Activated CD8-positive, alpha-beta T cell treated with anti-CD3 and anti-CD28 coated beads for 36 hours (primary cell): Measurements from ENCODE around the gene PDE6C. TPM values are rescaled to one million over a fixed set of nuclear protein-coding genes. Genes with fewer than 3 reads are reported as not detected.

Experiments
- ATAC-seq: fragments of 200-7000 bp; cut with Tn5 transposase; one replicate; pipeline ENCODE4 v1.10.0; 2021; ENCODE audit warnings: mild to moderate bottlenecking, moderate library complexity
- CTCF ChIA-PET: fragments of 350-600 bp; sonication (Branson Sonifier 250); formaldehyde crosslinking; loops from one replicate; lab custom pipeline; 2021; ENCODE audit warnings: antibody characterized with exemption; lab: Charles Lee
- POLR2A ChIA-PET: fragments of 350-600 bp; sonication (Branson Sonifier 250); formaldehyde crosslinking; loops from one replicate; lab custom pipeline; 2021; ENCODE audit warnings: antibody characterized with exemption; lab: Charles Lee
- DNase-seq: peaks from one replicate; pipeline ENCODE4 v3.0.0-alpha.2; 2020
- H3K27ac Mint-ChIP-seq: one replicate; pipeline ENCODE4 v1.8.0; 2021; ENCODE audit warnings: mild to moderate bottlenecking, mixed read lengths
- H3K27me3 Mint-ChIP-seq: one replicate; pipeline ENCODE4 v1.8.0; 2021; ENCODE audit warnings: mixed read lengths
- H3K36me3 Mint-ChIP-seq: one replicate; pipeline ENCODE4 v1.8.0; 2021; ENCODE audit warnings: low read depth, mixed read lengths
- H3K4me1 Mint-ChIP-seq: one replicate; pipeline ENCODE4 v1.8.0; 2021; ENCODE audit warnings: low read depth, mixed read lengths
- H3K4me3 Mint-ChIP-seq: one replicate; pipeline ENCODE4 v1.8.0; 2021; ENCODE audit warnings: mild to moderate bottlenecking, moderate library complexity, mixed read lengths
- H3K9me3 Mint-ChIP-seq: one replicate; pipeline ENCODE4 v1.8.0; 2021; ENCODE audit warnings: mixed read lengths
- intact Hi-C: fragments of 100-400 bp; cut with micrococcal nuclease; formaldehyde crosslinking; loops from one replicate; pipeline ENCODE4 v1.10.0; 2022
- total RNA-seq, 2 experiments: library from RNA; stranded (reverse); gene quantifications; one replicate each; pipeline ENCODE4 v1.2.3, GENCODE V29; 2021
- TF ChIP-seq, protein P1 (sequence below): fragments of 200-600 bp; IDR thresholded peaks from one replicate; pipeline ENCODE4 v1.8.0; 2022; ENCODE audit warnings: antibody characterized with exemption, mild to moderate bottlenecking

Gene PDE6C
- total RNA-seq, 2 experiments from 2014 or later, result not detected

DNA sequence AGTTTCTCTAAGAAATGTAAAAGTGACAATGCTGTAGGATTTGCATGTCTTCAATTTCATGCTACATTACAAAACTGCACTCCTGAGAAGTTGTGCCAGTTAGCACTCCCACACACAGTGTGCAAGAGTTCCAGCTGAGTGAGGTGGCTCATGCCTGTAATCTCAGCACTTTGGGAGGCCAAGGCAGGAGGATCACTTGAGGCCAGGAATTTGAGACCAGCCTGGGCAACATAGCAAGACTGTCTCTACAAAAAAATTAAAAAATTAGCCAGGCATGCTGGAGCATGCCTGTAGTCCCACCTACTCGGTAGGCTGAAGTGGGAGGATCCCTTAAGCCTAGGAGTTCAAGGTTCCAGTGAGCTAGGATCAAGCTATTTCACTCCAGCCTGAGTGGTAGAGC is 45.4 kb downstream of the PDE6C start:
- no peaks in the 10 kb centered on the region for H3K36me3 Mint-ChIP-seq
- ATAC-seq (no peak), DNase-seq (no peak)
- CTCF ChIA-PET, result no interaction called here
- H3K4me1 Mint-ChIP-seq, result no peaks in the 10 kb centered on the region
- no peaks in the 10 kb centered on the region for H3K27me3 Mint-ChIP-seq
- no peak overlapping the region for H3K27ac Mint-ChIP-seq
- POLR2A ChIA-PET, result no interaction called here
- no peak overlapping the region for H3K4me3 Mint-ChIP-seq
- H3K9me3 Mint-ChIP-seq, result no peaks in the 10 kb centered on the region
- TF ChIP-seq, protein P1, sequence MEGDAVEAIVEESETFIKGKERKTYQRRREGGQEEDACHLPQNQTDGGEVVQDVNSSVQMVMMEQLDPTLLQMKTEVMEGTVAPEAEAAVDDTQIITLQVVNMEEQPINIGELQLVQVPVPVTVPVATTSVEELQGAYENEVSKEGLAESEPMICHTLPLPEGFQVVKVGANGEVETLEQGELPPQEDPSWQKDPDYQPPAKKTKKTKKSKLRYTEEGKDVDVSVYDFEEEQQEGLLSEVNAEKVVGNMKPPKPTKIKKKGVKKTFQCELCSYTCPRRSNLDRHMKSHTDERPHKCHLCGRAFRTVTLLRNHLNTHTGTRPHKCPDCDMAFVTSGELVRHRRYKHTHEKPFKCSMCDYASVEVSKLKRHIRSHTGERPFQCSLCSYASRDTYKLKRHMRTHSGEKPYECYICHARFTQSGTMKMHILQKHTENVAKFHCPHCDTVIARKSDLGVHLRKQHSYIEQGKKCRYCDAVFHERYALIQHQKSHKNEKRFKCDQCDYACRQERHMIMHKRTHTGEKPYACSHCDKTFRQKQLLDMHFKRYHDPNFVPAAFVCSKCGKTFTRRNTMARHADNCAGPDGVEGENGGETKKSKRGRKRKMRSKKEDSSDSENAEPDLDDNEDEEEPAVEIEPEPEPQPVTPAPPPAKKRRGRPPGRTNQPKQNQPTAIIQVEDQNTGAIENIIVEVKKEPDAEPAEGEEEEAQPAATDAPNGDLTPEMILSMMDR, result no peak
- intact Hi-C loops, result no loop called here

DNA sequence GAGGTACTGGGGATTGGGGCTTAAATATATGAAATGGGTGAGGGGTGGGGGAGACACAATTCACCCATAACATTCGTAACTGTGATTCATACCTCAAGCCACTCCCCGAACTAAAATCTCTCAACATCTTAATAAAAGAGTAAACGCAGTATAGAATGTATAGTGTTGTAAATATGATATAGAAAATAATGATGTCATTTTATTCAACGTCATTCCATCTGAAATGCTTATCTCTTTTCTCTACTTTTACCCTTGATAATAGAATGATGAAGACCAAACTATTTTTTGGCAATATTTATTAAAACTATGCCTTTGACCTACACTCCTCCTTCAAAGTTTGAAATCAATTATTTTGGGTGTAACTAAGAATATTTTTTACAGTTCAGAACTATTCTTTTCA is 53.7 kb downstream of the PDE6C start:
- peaks cover 1% of the 10 kb centered on the region for H3K36me3 Mint-ChIP-seq
- CTCF ChIA-PET, result no interaction called here

DNA sequence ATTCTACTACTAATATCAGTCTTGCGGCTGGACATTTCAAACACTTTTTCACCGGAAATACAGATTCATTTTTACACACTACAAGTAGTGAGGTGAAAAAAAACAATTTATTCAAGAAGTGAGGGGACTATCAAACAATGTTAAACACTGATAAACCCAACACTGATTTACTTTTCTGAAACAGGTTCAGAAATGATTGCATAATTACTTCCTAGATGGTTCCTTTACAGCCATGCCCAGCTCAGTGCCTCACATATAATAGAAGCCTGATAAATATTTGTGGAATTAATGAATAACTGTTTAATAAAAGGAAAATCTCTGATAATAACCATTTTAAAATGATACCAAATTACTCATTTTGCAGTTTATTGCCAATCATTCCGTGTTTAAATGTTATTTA is 55.5 kb downstream of the PDE6C start:
- CTCF ChIA-PET, result no interaction called here
- no peak overlapping the region for H3K27ac Mint-ChIP-seq
- H3K9me3 Mint-ChIP-seq, result no peaks in the 10 kb centered on the region
- no peak overlapping the region for H3K4me3 Mint-ChIP-seq
- H3K4me1 Mint-ChIP-seq, result no peaks in the 10 kb centered on the region
- DNase-seq, result no peak
- no peak for ATAC-seq
- TF ChIP-seq, protein P1, result no peak
- H3K27me3 Mint-ChIP-seq, result no peaks in the 10 kb centered on the region
- peaks cover 1% of the 10 kb centered on the region for H3K36me3 Mint-ChIP-seq
- intact Hi-C loops, result no loop called here
- POLR2A ChIA-PET, result no interaction called here

More for the DNA sequence above, 53.7 kb downstream of the PDE6C start:
- intact Hi-C loops, result no loop called here
- TF ChIP-seq, protein P1, result no peak
- no peak for DNase-seq
- Mint-ChIP-seq H3K4me1 (no peaks in the 10 kb centered on the region), H3K27ac (no peak overlapping the region), H3K9me3 (no peaks in the 10 kb centered on the region), H3K4me3 (no peak overlapping the region), H3K27me3 (no peaks in the 10 kb centered on the region)
- ATAC-seq, result no peak
- POLR2A ChIA-PET, result no interaction called here

DNA sequence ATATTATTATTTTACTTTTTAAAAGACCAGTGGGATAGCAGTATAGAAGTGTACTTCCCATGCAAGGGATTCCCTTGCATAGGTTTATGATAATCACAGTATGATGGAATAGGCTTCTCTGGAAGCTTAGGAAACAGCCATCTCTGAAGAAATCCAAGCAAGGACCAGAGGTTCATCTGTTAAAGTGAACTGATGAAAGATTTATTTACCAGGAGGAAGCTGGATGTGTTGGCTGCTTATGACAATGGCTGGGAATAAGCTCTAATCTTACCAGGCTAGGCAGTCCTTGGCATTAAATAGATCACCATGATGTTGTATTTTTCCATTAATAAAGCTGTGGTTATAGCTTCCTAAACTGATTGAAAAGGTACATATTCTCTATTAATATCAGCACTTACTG is 58.0 kb downstream of the PDE6C start:
- Mint-ChIP-seq H3K4me3 (no peak overlapping the region), H3K9me3 (no peaks in the 10 kb centered on the region), H3K4me1 (no peaks in the 10 kb centered on the region), H3K27ac (no peak overlapping the region), H3K27me3 (no peaks in the 10 kb centered on the region), H3K36me3 (peaks cover 7% of the 10 kb centered on the region)
- intact Hi-C loops, result loop anchor here (10.0 kb wide), 1 partner anchor 106 kb away; the partner anchor contains the start of gene FFAR4
- POLR2A ChIA-PET, result no interaction called here
- DNase-seq (no peak), ATAC-seq (no peak)
- TF ChIP-seq, protein P1, result no peak
- CTCF ChIA-PET, result no interaction called here

DNA sequence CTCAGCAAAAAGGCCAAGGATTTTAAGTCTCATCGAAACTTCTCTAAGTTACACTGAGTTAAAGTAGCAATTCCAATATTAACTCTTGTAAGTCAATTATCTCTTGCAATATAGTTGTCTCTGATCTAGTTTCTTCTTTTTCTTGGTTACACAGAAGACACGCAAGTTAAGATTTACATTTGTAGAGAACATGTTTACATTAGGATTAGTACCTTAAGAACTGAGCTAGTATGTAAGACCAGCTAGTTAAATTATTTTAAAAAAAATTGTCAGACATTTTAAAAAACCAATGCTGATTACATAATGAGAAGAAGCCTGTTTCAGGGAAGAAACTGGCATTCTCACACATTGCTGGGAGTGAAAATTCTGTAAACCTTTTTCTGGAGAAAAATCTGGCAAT is 58.7 kb downstream of the PDE6C start:
- no peaks in the 10 kb centered on the region for H3K27me3 Mint-ChIP-seq
- H3K27ac Mint-ChIP-seq, result no peak overlapping the region
- ChIA-PET POLR2A (no interaction called here), CTCF (interaction anchor here (0.6 kb wide), 1 partner anchor 117 kb away, joined by 3 read pairs; no protein-coding TSS in a partner anchor)
- intact Hi-C loops, result loop anchor here (10.0 kb wide), 1 partner anchor 106 kb away; the partner anchor contains the start of gene FFAR4
- no peaks in the 10 kb centered on the region for H3K4me1 Mint-ChIP-seq
- peaks cover 8% of the 10 kb centered on the region for H3K36me3 Mint-ChIP-seq
- DNase-seq (no peak), ATAC-seq (no peak)
- TF ChIP-seq, protein P1, result no peak
- no peaks in the 10 kb centered on the region for H3K9me3 Mint-ChIP-seq
- H3K4me3 Mint-ChIP-seq, result no peak overlapping the region
